Esophagus muscularis mucosa (tissue), 4 donors: ENCODE results near the gene BTBD3.

Source experiments
- CTCF ChIP-seq, 3 experiments: fragments of 200-600 bp in 2 of 3; fragments of 450-650 bp in 1 of 3; sonication (generic) in 2 of 3; IDR thresholded peaks; one replicate each; pipeline ENCODE4 v1.5.1; 2017 to 2019; ENCODE audit warnings: antibody characterized with exemption in 3 of 3, mild to moderate bottlenecking in 2 of 3, moderate library complexity in 1 of 3
- EP300 ChIP-seq: sonication (generic); formaldehyde crosslinking; IDR thresholded peaks from one replicate; pipeline ENCODE4 v1.6.1; 2017; ENCODE audit warnings: antibody characterized with exemption
- POLR2A ChIP-seq: fragments of 450-650 bp; IDR thresholded peaks from one replicate; pipeline ENCODE4 v1.6.1; 2017; ENCODE audit warnings: antibody characterized with exemption, moderate library complexity, mild to moderate bottlenecking, low read depth
- POLR2AphosphoS5 ChIP-seq, 2 donors: sonication (generic); formaldehyde crosslinking; IDR thresholded peaks; one replicate each; pipeline ENCODE4 v1.6.1; 2017; ENCODE audit warnings: antibody characterized with exemption in 2 of 2

GRCh38 chr20:11905460-11906179 lies 12.1 kb upstream of the BTBD3 start:
- TF ChIP-seq POLR2A (no peak), CTCF (IDR thresholded peaks at IDR 0.05) (no peak), POLR2AphosphoS5 (IDR thresholded peaks at IDR 0.05) (no peak), EP300 (no peak)
